ENCODE measurements around the gene LHFPL3. TPM values are rescaled to one million over a fixed set of nuclear protein-coding genes. Genes with fewer than 3 reads are reported as not detected.

The LHFPL3 gene
- polyA plus RNA-seq, 6 donors from 2014 or later, result not detected

DNA sequence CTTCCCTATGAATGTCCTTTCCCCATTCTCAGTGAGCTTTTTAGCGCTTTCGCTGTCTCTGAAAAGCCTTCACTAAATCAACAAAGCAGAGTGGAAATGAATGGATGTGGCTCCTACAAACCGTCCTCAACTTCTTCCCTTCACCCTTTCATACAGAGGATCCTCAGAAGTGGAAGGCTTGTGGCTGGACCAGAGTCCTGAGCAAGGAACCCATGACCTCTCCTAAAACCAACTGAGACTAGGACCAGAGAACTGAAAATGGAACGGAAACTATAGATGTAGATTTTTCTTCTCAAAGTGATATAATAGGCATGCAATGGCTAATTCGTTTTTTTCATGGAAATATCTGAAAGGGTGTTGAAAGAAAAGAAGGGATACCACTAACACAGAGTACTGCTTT lies 122.5 kb downstream of the LHFPL3 start:
- no peaks in the 10 kb centered on the region for H3K4me1 Mint-ChIP-seq
- ATAC-seq (ENCODE audit: low read depth in 2 of 2), result no peak

DNA sequence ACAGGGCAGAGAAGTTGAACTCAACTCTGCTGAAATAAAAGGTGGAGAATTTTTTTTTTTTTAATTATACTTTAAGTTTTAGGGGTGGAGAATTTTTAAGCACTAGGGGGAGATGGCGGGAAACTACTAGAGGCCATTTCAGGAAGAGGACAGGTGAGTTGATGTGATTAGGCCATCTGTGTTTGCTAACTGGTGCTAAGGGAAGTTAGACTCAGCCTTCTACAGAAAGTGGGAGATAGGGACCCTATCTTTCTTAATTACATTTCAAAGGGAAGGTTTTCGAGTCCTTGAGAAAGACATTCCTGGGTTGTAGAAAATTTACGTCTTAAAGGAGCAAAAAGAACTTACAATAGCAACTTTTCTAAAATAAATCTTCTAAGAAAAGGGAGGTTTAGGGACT lies 124.8 kb downstream of the LHFPL3 start:
- ATAC-seq (ENCODE audit: low read depth in 2 of 2) (no peak), DNase-seq (no peak)
- no peaks in the 10 kb centered on the region for H3K4me1 Mint-ChIP-seq
- H3K27me3 Mint-ChIP-seq, result no peaks in the 10 kb centered on the region
- H3K4me3 Mint-ChIP-seq, result no peak overlapping the region
- no peaks in the 10 kb centered on the region for H3K36me3 Mint-ChIP-seq
- no peak overlapping the region for H3K27ac Mint-ChIP-seq
- peaks cover 0 to 5% (median 0%) of the 10 kb centered on the region in 7 donors for H3K9me3 Mint-ChIP-seq

More for the DNA sequence above, 122.5 kb downstream of the LHFPL3 start:
- Mint-ChIP-seq H3K36me3 (no peaks in the 10 kb centered on the region), H3K27me3 (no peaks in the 10 kb centered on the region), H3K9me3 (peaks cover 0 to 5% (median 0%) of the 10 kb centered on the region in 7 donors), H3K4me3 (no peak overlapping the region), H3K27ac (no peak overlapping the region)
- no peak for DNase-seq

GRCh38 chr7:104458875-104459274 lies 130.5 kb downstream of the LHFPL3 start:
- no peaks in the 10 kb centered on the region for H3K27me3 Mint-ChIP-seq
- H3K36me3 Mint-ChIP-seq, result no peaks in the 10 kb centered on the region
- ATAC-seq (ENCODE audit: low read depth in 2 of 2) (no peak), DNase-seq (no peak)
- H3K4me3 Mint-ChIP-seq, result no peak overlapping the region
- H3K4me1 Mint-ChIP-seq, result no peaks in the 10 kb centered on the region
- H3K9me3 Mint-ChIP-seq, result peaks cover 2 to 41% (median 13%) of the 10 kb centered on the region in 7 donors
- H3K27ac Mint-ChIP-seq, result no peak overlapping the region

DNA sequence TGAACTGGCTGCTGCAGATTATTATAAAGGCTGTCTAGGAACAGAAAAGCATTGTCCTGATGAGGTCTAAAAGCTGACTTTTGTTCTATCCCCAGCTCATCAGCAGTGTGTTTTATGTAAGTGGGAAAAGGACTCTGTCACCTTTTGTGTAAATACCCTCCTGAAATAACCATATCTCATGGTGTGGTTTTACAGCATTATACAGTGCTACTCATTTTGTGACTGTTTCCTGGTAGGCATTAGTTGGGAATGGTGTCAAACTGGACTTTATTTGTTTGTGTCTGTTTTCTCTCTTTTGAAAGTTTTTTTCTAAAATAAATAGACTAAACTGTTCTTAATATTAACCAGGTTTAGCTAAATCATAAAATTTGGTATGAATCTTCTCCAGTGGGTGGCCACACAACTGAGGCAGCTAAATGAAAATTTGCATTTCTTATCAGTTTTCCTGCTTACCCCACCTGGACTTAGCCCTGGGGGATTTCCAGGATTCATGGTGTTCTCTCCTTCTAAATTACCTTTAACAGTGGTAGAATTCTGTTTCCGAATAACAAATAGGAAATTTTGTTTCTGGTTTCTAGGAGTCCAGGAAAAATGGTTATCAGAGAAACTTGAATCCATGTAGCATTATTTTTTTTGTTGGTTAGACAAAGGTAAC lies 140.9 kb downstream of the LHFPL3 start:
- H3K4me1 Mint-ChIP-seq, result no peaks in the 10 kb centered on the region
- no peak for ATAC-seq (ENCODE audit: low read depth in 2 of 2)
- peaks cover 0 to 4% (median 0%) of the 10 kb centered on the region in 3 donors for H3K27me3 Mint-ChIP-seq
- DNase-seq, result no peak
- H3K27ac Mint-ChIP-seq, result no peak overlapping the region
- no peak overlapping the region for H3K4me3 Mint-ChIP-seq
- H3K9me3 Mint-ChIP-seq, result peaks cover 5 to 13% (median 8%) of the 10 kb centered on the region in 7 donors
- H3K36me3 Mint-ChIP-seq, result peaks cover 0 to 8% of the 10 kb centered on the region in 2 donors

GRCh38 chr7:104480529-104480928 lies 152.1 kb downstream of the LHFPL3 start:
- no peak overlapping the region for H3K27ac Mint-ChIP-seq
- H3K36me3 Mint-ChIP-seq, result no peaks in the 10 kb centered on the region
- DNase-seq (no peak), ATAC-seq (ENCODE audit: low read depth in 2 of 2) (no peak)
- H3K9me3 Mint-ChIP-seq, result peaks cover 0 to 1% (median 0%) of the 10 kb centered on the region in 7 donors
- no peak overlapping the region for H3K4me3 Mint-ChIP-seq
- peaks cover 0 to 7% (median 0%) of the 10 kb centered on the region in 3 donors for H3K27me3 Mint-ChIP-seq
- no peaks in the 10 kb centered on the region for H3K4me1 Mint-ChIP-seq

DNA sequence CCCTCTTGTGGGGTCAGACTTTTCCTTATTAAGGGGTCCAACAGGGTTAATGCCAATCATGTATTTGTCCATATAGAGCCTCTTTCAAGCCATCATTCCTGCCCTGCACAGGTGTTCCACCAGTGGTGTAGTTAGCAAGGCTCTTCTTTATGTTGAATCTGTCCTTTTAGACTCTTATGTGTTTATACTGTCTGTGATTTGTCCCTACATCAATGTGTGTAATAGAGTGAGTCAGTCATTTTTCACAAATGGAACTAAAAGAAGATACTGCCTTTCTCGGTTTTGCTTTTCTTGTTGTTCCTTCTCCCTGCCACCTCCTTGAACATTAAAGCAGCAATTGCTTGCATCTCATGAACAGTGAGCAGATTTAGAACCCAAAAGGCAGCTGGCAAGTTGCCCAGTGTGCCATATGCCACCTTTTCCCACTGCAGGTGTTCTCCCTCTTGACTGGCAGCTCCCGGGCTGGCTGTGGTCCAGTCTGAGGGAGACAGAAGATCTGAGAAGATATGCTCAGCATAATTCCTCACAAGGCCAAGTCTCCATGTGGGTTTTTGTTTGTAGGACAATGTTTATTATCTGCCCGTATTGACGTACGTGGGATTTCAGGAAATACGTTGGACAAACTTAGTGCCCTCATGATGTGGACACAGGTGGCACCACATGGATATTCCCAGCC lies 154.1 kb downstream of the LHFPL3 start:
- ATAC-seq (ENCODE audit: low read depth in 2 of 2) (no peak), DNase-seq (no peak)
- H3K4me3 Mint-ChIP-seq, result no peak overlapping the region
- no peaks in the 10 kb centered on the region for H3K4me1 Mint-ChIP-seq
- H3K9me3 Mint-ChIP-seq, result peaks cover 0 to 1% (median 0%) of the 10 kb centered on the region in 7 donors
- no peak overlapping the region for H3K27ac Mint-ChIP-seq
- H3K27me3 Mint-ChIP-seq, result peaks cover 0 to 4% (median under 1%) of the 10 kb centered on the region in 3 donors
- H3K36me3 Mint-ChIP-seq, result no peaks in the 10 kb centered on the region

- Mint-ChIP-seq H3K36me3 (no peaks in the 10 kb centered on the region), H3K27ac (no peak overlapping the region), H3K4me1 (no peaks in the 10 kb centered on the region), H3K9me3 (peaks cover 0 to 9% (median 0%) of the 10 kb centered on the region in 7 donors), H3K27me3 (peaks cover 0 to 7% (median 5%) of the 10 kb centered on the region in 3 donors), H3K4me3 (no peak overlapping the region)
- DNase-seq, result no peak
- ATAC-seq (ENCODE audit: low read depth in 2 of 2), result no peak
Observed at GRCh38 chr7:104486931-104487330, 158.5 kb downstream of the LHFPL3 start.

DNA sequence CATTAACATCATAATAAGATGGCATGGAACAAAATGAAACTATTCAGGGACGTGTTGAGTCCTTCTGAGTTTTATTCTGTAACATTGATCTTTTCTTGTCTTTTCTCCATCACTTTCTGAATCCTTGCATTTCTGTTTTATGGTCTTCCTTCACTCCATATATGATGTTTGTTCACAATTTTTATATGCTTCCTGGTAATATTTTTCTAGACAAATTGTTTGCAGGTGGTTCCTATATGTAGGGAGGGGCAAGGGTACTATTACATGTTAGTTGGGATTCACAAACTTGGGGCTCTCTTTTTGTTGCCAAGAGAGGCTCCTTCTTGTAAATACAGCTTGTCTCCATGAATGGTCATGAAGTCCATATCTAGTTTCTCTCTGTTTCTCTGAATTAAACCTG lies 159.2 kb downstream of the LHFPL3 start:
- no peak for ATAC-seq (ENCODE audit: low read depth in 2 of 2)
- H3K4me1 Mint-ChIP-seq, result no peaks in the 10 kb centered on the region
- H3K27ac Mint-ChIP-seq, result no peak overlapping the region

GRCh38 chr7:104497379-104497967 lies 169.1 kb downstream of the LHFPL3 start:
- H3K4me3 Mint-ChIP-seq, result no peak overlapping the region
- H3K27me3 Mint-ChIP-seq, result peaks cover 0 to 8% (median 8%) of the 10 kb centered on the region in 3 donors
- no peak overlapping the region for H3K27ac Mint-ChIP-seq
- no peaks in the 10 kb centered on the region for H3K36me3 Mint-ChIP-seq
- no peak for ATAC-seq (ENCODE audit: low read depth in 2 of 2)
- no peak for DNase-seq
- peaks cover 0 to 16% (median 3%) of the 10 kb centered on the region in 7 donors for H3K9me3 Mint-ChIP-seq
- no peaks in the 10 kb centered on the region for H3K4me1 Mint-ChIP-seq

More for the DNA sequence above, 159.2 kb downstream of the LHFPL3 start:
- no peak for DNase-seq
- H3K27me3 Mint-ChIP-seq, result peaks cover 0 to 7% (median 5%) of the 10 kb centered on the region in 3 donors
- H3K36me3 Mint-ChIP-seq, result no peaks in the 10 kb centered on the region
- H3K9me3 Mint-ChIP-seq, result peaks cover 0 to 9% (median 0%) of the 10 kb centered on the region in 7 donors
- no peak overlapping the region for H3K4me3 Mint-ChIP-seq

DNA sequence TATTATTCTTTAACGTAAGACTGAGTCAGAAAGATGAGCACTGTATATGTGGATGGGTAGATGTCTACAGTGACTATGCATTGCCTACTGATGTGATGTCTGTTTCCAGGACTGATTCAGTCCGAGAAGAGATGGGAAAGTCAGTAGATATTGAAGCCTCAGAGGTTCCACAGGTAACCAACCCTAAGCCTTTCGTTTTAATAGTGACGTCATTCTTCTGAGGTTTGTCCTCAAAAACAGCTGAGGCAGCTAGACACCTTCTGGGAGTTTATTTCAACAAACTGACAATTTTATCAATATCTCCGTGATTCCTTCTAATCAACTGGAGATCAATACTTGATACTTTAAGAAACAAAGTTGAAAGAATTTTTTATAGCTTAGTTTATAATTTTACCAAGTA lies 171.6 kb downstream of the LHFPL3 start:
- Mint-ChIP-seq H3K36me3 (no peaks in the 10 kb centered on the region), H3K27ac (no peak overlapping the region), H3K4me3 (no peak overlapping the region), H3K4me1 (no peaks in the 10 kb centered on the region), H3K27me3 (peaks cover 0 to 8% (median 0%) of the 10 kb centered on the region in 3 donors), H3K9me3 (peaks cover 0 to 4% (median under 1%) of the 10 kb centered on the region in 7 donors)
- DNase-seq, result no peak
- no peak for ATAC-seq (ENCODE audit: low read depth in 2 of 2)

DNA sequence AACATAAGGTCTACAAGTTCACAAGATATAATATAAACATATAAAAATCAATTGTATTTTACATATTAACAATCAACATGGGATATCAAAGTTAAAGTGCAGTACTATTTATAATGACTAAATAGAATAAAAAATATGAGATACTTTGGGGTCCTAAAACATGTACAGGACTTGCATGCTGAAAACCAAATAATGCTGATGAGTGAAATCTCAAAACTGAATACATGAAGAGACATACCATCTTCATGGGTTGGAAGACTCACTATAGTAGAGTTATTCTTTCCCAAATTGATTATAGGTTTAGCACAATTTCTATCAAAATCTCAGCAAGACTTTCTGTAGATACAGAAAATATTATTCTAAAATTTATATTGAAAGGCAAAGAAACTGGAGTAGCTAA lies 181.5 kb downstream of the LHFPL3 start:
- ATAC-seq (ENCODE audit: low read depth in 2 of 2) (no peak), DNase-seq (no peak)
- no peaks in the 10 kb centered on the region for H3K36me3 Mint-ChIP-seq
- peaks cover 0 to 5% (median 0%) of the 10 kb centered on the region in 3 donors for H3K27me3 Mint-ChIP-seq
- no peaks in the 10 kb centered on the region for H3K4me1 Mint-ChIP-seq
- no peak overlapping the region for H3K27ac Mint-ChIP-seq
- no peak overlapping the region for H3K4me3 Mint-ChIP-seq
- H3K9me3 Mint-ChIP-seq, result peaks cover 0 to 10% (median 5%) of the 10 kb centered on the region in 7 donors

- DNase-seq, result no peak
- Mint-ChIP-seq H3K27me3 (no peaks in the 10 kb centered on the region), H3K9me3 (peaks cover 0 to 12% (median 2%) of the 10 kb centered on the region in 7 donors), H3K4me3 (no peak overlapping the region), H3K27ac (no peak overlapping the region), H3K36me3 (no peaks in the 10 kb centered on the region), H3K4me1 (no peaks in the 10 kb centered on the region)
- ATAC-seq (ENCODE audit: low read depth in 2 of 2), result no peak
Observed at GRCh38 chr7:104524853-104525252, 196.4 kb downstream of the LHFPL3 start.

GRCh38 chr7:104528142-104528541 lies 199.7 kb downstream of the LHFPL3 start:
- DNase-seq, result no peak
- no peak overlapping the region for H3K27ac Mint-ChIP-seq
- no peaks in the 10 kb centered on the region for H3K4me1 Mint-ChIP-seq
- H3K9me3 Mint-ChIP-seq, result peaks cover 0 to 12% (median 2%) of the 10 kb centered on the region in 7 donors
- ATAC-seq (ENCODE audit: low read depth in 2 of 2), result no peak
- no peaks in the 10 kb centered on the region for H3K27me3 Mint-ChIP-seq
- no peaks in the 10 kb centered on the region for H3K36me3 Mint-ChIP-seq
- no peak overlapping the region for H3K4me3 Mint-ChIP-seq

DNA sequence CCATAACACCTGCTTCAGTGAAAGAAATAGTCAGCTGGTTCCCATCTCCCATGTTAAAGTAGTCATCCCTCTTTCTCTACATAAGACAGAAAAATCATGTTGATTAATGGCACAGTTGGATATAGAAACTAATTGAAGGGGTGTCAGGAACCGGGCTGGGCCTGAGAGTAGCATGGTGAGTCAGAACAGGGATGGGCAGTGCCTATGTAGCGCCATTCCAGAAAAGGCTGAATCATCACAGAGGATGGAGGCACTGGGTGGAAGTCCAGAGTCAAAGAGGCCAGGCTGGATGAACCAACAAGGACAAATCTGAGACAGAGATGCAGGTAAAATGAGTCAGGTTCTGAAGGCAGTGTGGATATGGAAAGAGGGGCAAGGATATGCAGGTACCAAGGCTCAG lies 201.2 kb downstream of the LHFPL3 start:
- Mint-ChIP-seq H3K36me3 (no peaks in the 10 kb centered on the region), H3K4me1 (no peaks in the 10 kb centered on the region), H3K9me3 (peaks cover 0 to 12% (median 2%) of the 10 kb centered on the region in 7 donors), H3K4me3 (no peak overlapping the region), H3K27ac (no peak overlapping the region), H3K27me3 (no peaks in the 10 kb centered on the region)
- ATAC-seq (ENCODE audit: low read depth in 2 of 2), result no peak
- DNase-seq, result no peak

Measured in naive B cell (primary cell).